Mononuclear cell (primary cell): ENCODE data around the gene CYFIP1. TPM values are rescaled to one million over a fixed set of nuclear protein-coding genes. Genes with fewer than 3 reads are reported as not detected.

Source experiments
- H3K27me3 ChIP-seq: 2 replicates; pipeline ENCODE4 v1.6.0; 2011; ENCODE audit warnings: low read length, control low read depth; ENCODE audit not compliant: insufficient read depth
- H3K4me1 ChIP-seq: 2 replicates; pipeline ENCODE4 v1.5.1; 2011; ENCODE audit warnings: mild to moderate bottlenecking, low read length, control low read depth; ENCODE audit not compliant: insufficient read depth
- H3K4me3 ChIP-seq: 2 replicates; pipeline ENCODE4 v1.5.1; 2011; ENCODE audit warnings: mild to moderate bottlenecking, low read length, moderate library complexity
- H3K9me3 ChIP-seq: 2 replicates; pipeline ENCODE4 v1.5.1; 2011; ENCODE audit warnings: low read depth, mild to moderate bottlenecking, control low read depth, low read length
- total RNA-seq: library from RNA; depleted of rRNA; stranded (reverse); fragments of >200 nt; gene quantifications from one replicate; pipeline ENCODE4 v1.2.3, GENCODE V29; 2012

The CYFIP1 gene
- total RNA-seq, 1 donor, result 12.9 TPM

- Histone ChIP-seq H3K4me1 (peaks cover 31% of the 10 kb centered on the region), H3K9me3 (no peaks in the 10 kb centered on the region), H3K27me3 (peaks cover 13% of the 10 kb centered on the region), H3K4me3 (peak overlapping the region; percentile 52)
Observed at GRCh38 chr15:22979238-22980188, 655 bp downstream of the CYFIP1 start.

GRCh38 chr15:22978691-22979237 lies 1.4 kb downstream of the CYFIP1 start:
- Histone ChIP-seq H3K4me1 (peaks cover 38% of the 10 kb centered on the region), H3K4me3 (peak overlapping the region; percentile 52), H3K27me3 (peaks cover 13% of the 10 kb centered on the region), H3K9me3 (no peaks in the 10 kb centered on the region)

DNA sequence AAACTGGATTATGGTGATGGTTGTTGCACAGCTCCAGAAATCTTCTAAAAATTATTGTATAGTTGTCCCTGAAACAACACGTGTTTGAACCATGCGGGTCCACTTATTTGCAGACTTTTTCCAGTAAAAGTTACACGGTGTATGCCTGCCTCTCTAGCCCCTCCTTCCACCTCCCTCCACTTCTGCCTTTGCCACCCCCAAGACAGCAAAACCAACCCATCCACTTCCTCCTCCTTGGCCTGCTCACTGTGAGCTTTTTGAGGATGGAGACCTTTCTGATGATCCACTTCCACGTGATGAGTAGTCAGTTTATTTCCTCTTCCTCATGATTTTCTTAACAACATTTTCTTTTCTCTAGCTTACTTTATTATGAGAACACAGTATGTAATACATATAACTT lies 5.4 kb downstream of the CYFIP1 start:
- Histone ChIP-seq H3K9me3 (no peaks in the 10 kb centered on the region), H3K4me1 (peaks cover 41% of the 10 kb centered on the region), H3K4me3 (no peak overlapping the region), H3K27me3 (peaks cover 6% of the 10 kb centered on the region)

DNA sequence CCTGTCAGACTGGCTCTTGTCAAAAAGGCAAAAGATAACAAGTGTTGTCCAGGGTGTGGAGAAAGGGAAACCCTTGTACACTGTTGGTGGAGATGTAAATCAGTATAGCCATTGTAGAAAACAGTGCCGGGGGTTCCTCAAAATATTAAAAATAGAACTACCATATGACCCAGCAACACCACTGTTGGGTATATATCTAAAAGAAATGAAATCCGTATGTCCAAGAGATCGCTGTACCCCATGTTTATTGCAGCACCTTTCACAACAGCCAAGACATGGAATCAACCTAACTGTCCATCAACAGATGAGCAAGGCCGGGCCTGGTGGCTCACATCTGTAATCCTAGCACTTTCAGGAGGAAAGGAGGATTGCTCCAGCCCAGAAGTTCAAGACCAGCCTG lies 6.2 kb downstream of the CYFIP1 start:
- Histone ChIP-seq H3K4me1 (peaks cover 34% of the 10 kb centered on the region), H3K9me3 (no peaks in the 10 kb centered on the region), H3K4me3 (no peak overlapping the region), H3K27me3 (peaks cover 5% of the 10 kb centered on the region)

DNA sequence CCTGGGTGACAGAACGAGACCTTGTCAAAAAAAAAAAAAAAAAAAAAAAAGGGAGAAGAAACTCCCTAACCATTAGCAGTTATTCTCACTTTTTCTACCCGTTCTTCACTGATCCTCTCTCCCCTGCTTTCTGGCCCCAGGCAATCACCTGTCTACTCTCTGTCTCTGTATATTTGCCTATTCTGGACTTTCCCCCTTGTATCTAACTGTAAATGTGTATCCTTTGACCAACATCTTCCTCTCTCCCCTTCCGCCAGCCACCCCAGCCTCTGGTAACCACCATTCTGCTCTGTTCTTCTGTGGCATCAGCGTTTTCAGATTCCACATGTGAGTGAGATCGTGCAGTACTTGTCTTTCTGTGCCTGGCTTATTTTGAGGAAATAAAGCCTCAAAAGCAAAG lies 6.9 kb downstream of the CYFIP1 start:
- Histone ChIP-seq H3K4me3 (no peak overlapping the region), H3K27me3 (no peaks in the 10 kb centered on the region), H3K4me1 (peaks cover 29% of the 10 kb centered on the region), H3K9me3 (no peaks in the 10 kb centered on the region)

GRCh38 chr15:22969489-22969888 lies 10.7 kb downstream of the CYFIP1 start:
- H3K27me3 ChIP-seq, result no peaks in the 10 kb centered on the region
- no peak overlapping the region for H3K4me3 ChIP-seq
- H3K4me1 ChIP-seq, result peaks cover 19% of the 10 kb centered on the region

GRCh38 chr15:22968366-22968765 lies 11.8 kb downstream of the CYFIP1 start:
- no peaks in the 10 kb centered on the region for H3K9me3 ChIP-seq
- peaks cover 12% of the 10 kb centered on the region for H3K4me1 ChIP-seq
- no peak overlapping the region for H3K4me3 ChIP-seq
- H3K27me3 ChIP-seq, result no peaks in the 10 kb centered on the region

More at GRCh38 chr15:22969489-22969888, 10.7 kb downstream of the CYFIP1 start:
- no peaks in the 10 kb centered on the region for H3K9me3 ChIP-seq

- H3K9me3 ChIP-seq, result no peaks in the 10 kb centered on the region
- H3K27me3 ChIP-seq, result no peaks in the 10 kb centered on the region
- H3K4me3 ChIP-seq, result no peak overlapping the region
- peaks cover 7% of the 10 kb centered on the region for H3K4me1 ChIP-seq
Observed at GRCh38 chr15:22967084-22967770, 12.9 kb downstream of the CYFIP1 start.

GRCh38 chr15:22966321-22967083 lies 13.7 kb downstream of the CYFIP1 start:
- Histone ChIP-seq H3K4me1 (peaks cover 14% of the 10 kb centered on the region), H3K9me3 (no peaks in the 10 kb centered on the region), H3K4me3 (no peak overlapping the region), H3K27me3 (no peaks in the 10 kb centered on the region)

DNA sequence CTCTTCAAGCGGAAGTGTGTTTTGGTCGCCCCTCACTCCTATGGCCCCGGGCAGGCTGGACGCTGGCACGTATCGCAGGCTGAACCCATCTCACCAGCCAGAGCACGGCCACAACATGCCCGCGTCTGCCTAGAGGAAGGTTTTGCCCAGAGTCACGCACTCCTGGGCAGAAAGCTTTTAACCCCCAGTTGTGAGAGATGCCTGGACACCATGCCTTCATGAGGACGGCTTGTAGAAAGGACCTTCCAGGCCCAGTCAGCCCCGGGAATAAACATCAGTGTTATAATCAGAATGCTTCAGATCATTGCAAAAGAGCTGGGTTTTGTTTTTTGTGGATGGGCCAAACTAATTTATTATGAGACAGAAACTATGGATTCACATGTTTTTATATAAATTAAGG lies 16.5 kb downstream of the CYFIP1 start:
- H3K27me3 ChIP-seq, result no peaks in the 10 kb centered on the region
- H3K4me1 ChIP-seq, result peaks cover 20% of the 10 kb centered on the region
- no peaks in the 10 kb centered on the region for H3K9me3 ChIP-seq

DNA sequence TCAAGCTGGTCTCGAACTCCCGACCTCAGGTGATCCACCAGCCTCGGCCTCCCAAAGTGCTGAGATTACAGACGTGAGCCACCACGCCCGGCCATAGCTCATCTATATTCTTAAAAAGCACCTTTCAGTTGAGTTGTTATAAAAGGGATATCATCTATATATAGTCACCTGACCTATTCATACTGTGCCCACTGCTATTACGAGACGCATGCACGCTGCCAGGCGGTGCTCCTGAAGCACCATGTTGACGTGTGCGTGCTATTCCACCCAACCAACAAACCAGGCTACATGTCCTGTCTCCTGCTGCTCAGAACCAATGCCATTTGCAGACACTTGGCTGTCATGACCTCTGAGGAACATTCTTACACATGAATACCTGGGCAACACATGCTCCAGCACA lies 17.6 kb downstream of the CYFIP1 start:
- peaks cover 23% of the 10 kb centered on the region for H3K4me1 ChIP-seq

More for the DNA sequence above, 16.5 kb downstream of the CYFIP1 start:
- H3K4me3 ChIP-seq, result no peak overlapping the region

GRCh38 chr15:22961762-22962161 lies 18.4 kb downstream of the CYFIP1 start:
- no peak overlapping the region for H3K4me3 ChIP-seq

More for the DNA sequence above, 17.6 kb downstream of the CYFIP1 start:
- no peaks in the 10 kb centered on the region for H3K27me3 ChIP-seq
- H3K4me3 ChIP-seq, result no peak overlapping the region
- H3K9me3 ChIP-seq, result no peaks in the 10 kb centered on the region

DNA sequence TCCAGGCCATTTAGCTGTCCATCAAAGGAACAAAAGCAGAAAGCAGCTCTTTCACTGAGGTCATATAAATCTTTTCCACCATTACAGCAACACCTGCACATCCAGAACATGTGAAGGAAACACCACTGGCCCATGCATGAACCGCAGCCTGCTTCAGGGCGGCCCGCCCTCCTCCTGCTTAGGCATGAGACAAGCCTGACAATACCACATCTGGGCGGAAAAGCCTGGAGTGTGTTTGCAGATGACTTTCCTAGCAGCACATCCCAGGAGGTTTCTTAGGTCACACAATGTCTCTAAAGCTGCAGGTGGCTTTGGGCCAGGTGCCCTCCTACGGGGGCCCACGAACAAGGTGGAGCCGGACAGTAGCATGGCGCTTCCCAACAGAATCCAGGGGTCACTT lies 19.6 kb downstream of the CYFIP1 start:
- no peaks in the 10 kb centered on the region for H3K27me3 ChIP-seq
- no peak overlapping the region for H3K4me3 ChIP-seq
- H3K4me1 ChIP-seq, result peaks cover 39% of the 10 kb centered on the region
- no peaks in the 10 kb centered on the region for H3K9me3 ChIP-seq

More at GRCh38 chr15:22961762-22962161, 18.4 kb downstream of the CYFIP1 start:
- Histone ChIP-seq H3K27me3 (no peaks in the 10 kb centered on the region), H3K4me1 (peaks cover 27% of the 10 kb centered on the region), H3K9me3 (no peaks in the 10 kb centered on the region)

DNA sequence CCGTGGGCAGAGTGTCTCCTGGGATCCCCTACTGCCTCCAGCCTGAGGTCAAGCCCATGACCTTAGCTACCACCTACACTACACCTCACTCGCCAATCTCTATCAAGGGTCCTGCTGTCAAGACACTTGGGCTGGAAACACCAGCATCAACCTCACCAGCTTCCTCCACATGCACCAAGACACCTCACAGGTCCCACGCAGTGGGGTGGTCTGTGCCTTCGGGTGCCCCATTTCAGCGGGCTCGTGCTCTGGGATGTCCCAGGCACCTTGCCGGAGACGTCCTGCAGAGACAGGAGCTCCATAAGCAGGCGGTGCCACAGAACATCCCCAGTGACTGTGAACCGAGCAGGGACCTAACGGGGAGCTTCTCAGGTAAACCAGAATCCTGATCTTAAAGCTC lies 20.0 kb downstream of the CYFIP1 start:
- no peak overlapping the region for H3K4me3 ChIP-seq
- H3K27me3 ChIP-seq, result no peaks in the 10 kb centered on the region
- H3K9me3 ChIP-seq, result no peaks in the 10 kb centered on the region
- H3K4me1 ChIP-seq, result peaks cover 43% of the 10 kb centered on the region
